Measurements from ENCODE around the gene PSEN2.
"Not testable (repeated sequence)": the region's sequence is repeated elsewhere in the genome, so short reads cannot be mapped to it uniquely, and the experiment has no call there.

The PSEN2 gene

DNA sequence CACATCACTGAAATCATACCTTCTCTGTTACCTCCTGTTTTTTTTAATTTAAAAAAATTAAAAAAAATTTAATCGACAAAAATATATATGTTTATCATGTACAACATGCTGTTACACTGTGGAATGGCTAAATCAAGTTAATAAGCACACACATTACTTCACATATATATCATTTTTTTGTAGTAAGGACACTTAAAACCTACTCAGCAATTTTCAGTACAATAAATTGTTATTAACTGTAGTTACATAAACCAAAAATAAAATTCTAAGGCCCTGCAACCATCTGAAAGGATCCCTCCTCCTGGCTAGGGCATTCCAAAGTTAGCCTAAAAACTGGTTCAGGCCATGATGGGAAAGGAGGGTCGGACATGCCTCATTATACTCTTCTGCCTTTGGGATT, 46.1 kb downstream of the PSEN2 start:
- DNase-seq (ENCODE audit: low read depth): no peak

DNA sequence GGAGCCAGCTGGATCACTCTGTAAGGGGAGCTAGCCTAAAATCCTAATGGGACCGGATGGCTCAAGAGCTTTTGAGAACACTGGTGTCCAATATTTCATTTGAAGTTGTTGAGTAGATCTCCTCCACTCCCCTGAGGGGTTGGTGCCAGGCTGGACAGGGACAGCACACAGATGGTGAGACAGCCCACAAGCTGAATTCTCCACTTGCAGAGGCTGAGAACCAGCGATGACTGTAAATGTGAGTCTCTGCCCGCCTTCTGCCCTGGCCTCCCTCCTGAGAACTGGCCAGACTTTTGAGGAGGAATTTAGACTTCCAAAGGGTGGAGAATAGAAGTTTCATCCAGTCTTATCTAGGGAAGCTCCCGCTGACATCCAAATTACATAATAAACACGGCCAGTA, 49.2 kb downstream of the PSEN2 start:
- no peak for DNase-seq (ENCODE audit: low read depth)

- DNase-seq (ENCODE audit: low read depth): no peak
These were observed 49.6 kb downstream of the PSEN2 start for GRCh38 chr1:226919995-226920394.

DNA sequence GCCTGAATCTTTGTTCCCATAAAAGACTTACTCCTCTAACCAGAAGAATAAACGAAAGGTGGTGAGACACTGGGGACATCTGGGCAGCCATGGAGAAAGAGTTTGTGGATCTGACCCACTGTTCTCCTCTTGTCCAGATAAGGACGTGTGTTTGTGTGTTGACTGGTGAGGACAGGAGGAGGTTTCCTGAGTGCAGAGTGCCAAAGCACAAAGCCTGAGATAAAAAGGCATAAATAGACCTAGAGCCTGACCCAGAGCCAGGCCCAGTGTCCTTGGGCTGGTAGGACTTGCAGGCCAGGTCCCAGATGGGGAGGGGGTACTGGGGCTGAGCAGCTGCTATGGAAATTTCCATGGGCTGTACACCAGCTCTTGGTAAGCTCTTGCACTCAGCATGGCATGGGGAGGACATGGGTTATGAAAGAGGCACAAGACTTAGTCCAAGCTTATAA, 50.1 kb downstream of the PSEN2 start:
- DNase-seq (ENCODE audit: low read depth): no peak

GRCh38 chr1:226921504-226921903, 51.1 kb downstream of the PSEN2 start:
- DNase-seq (ENCODE audit: low read depth): no peak

DNA sequence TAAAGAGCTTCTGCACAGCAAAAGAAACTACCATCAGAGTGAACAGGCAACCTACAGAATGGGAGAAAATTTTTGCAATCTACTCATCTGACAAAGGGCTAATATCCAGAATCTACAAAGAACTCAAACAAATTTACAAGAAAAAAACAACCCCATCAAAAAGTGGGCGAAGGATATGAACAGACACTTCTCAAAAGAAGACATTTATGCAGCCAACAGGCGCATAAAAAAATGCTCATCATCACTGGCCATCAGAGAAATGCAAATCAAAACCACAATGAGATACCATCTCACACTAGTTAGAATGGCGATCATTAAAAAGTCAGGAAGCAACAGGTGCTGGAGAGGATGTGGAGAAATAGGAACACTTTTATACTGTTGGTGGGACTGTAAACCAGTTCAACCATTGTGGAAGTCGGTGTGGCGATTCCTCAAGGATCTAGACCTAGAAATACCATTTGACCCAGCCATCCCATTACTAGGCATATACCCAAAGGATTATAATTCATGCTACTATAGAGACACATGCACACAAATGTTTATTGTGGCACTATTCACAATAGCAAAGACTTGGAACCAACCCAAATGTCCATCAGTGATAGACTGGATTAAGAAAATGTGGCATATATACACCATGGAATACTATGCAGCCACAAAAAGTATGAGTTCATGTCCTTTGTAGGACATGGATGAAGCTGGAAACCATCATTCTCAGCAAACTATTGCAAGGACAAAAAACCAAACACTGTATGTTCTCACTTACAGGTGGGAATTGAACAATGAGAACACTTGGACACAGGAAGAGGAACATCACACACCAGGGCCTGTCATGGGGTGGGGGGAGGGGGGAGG, 59.1 kb downstream of the PSEN2 start:
- DNase-seq (ENCODE audit: low read depth): not testable (repeated sequence)

DNA sequence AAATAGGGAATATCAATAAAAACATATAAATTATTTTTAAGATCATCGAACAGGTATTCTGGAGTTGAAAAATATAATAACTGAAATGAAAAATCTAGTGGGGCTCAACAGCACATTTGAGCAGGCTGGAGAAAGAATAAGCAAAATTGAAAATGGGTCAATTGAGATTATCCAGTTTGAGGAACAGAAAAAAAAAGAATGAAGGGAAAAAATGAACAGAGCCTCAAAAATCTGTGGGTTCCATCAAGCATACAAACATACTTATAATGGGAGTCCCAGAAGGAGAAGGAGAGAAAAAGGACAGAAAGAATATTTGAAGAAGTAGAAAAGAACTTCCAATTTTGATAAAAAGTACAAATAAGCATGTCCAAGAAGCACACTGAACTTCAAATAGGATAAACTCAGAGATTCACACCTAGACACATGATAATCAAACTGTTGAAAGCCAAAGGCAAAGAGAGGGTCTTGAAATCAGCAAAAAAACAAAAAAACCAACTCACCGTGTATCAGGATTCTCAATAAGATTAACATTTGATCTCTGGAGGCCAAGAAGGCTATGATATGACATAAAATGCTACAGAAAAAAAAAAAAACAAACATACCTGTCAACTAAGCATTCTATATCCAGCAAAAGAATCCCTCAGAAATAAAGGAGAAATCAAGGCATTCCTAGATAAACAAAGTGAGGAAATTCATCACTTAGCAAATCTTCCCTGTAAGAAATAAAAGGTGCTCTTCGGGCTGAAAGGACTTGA, 64.2 kb downstream of the PSEN2 start:
- DNase-seq (ENCODE audit: low read depth): no peak

- no peak for DNase-seq (ENCODE audit: low read depth)
These were observed 67.7 kb downstream of the PSEN2 start for GRCh38 chr1:226937940-226938725.

DNA sequence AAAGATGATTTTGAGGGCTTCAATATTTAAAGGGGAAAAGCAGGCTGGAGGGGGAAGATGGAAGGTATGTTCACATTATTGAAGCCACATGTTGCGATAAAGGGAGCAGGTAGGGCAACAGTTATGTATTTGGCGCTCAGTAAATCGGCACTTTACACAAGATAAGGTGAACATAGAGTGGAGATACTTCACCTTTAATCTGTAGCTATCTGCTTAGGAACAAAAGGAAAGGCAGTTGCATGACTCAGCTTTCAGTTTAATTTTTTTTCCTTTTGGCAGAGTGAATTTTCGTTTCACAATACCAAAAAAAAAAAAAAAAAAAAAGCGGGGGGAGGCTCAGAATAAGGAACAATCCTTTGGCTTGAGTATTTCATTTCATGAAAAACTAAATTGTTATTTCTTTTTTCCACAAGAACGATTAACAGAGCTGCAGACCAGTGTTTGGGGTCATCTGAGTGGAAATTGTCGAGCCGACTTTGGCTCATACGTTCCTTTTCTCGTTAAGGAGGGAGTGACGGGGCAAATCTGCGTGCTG, 68.6 kb downstream of the PSEN2 start:
- DNase-seq (ENCODE audit: low read depth): peak; percentile 36

DNA sequence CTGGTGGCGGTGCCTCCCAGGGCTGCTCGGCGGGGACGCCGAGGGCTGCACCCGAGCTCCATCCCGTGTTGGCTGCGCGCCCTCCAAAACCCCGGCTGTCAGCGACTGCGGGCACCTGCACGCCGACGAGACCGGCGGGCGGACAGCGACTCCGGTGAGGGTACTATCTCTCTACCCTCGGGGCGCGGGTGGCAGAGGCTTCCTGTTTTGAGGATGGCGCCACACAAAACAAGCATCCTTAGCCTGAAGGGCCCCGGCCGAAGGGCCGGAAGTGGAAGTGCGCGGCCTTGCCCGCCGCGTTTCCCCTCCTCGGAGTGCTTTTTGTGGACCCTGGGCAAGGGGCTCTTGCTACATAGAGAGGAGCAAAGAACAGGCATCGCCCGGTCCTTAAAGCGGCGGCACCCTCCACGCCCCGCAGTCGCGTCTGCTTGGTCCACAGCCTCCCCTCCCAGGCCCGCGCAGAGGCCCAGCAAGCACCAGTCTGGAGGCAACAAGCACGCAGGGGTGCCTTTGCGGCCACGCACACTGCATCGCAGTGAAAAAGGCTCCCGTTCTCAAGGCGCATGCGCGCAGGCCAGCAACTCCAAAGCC, 69.1 kb downstream of the PSEN2 start:
- DNase-seq (ENCODE audit: low read depth): no peak

DNA sequence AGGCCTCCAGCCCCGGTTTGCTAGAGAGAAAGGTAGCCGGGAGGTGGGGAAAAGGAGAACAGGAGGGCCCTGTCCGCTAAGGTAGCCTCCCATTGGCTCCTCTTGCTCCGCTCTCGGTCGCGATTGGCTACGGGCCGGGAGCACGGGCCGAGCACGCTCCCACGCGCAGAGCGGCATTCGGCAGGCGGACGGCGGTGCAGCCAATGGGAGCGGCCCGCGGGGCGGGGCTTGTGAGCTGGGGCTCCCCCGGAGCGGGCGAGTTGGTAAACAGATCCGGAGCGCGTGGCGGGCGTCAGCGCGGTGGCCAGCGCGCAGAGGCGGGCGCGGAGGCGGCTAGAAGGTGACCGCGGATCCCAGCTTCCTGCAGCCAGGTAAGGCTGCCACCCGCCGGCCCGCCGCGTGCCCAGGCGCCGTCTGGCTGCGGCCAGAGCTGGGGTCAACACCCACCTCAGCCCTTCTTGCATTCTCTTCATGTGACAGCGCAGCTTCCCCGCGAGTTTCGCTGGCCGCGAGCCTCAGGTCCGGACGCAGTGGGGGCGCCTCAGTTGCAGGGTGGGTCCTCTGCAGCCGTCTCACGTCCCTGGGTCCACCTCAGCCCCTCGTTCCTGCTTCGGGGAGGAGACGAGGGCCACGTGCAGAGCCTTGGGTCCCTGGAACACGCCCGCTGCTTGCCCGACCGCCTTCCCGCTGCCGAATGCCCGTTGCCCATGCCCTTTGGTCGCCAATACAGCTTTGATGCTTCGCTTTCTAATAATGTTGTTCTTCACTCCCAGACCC, 69.8 kb downstream of the PSEN2 start, which contains the start of gene COQ8A:
Gene COQ8A (plus strand): TSS at position 266 of the 777 bp plus-strand sequence. CDS start 21,092 bp downstream, outside the sequence.
- peak; percentile 99 for DNase-seq (ENCODE audit: low read depth)

DNA sequence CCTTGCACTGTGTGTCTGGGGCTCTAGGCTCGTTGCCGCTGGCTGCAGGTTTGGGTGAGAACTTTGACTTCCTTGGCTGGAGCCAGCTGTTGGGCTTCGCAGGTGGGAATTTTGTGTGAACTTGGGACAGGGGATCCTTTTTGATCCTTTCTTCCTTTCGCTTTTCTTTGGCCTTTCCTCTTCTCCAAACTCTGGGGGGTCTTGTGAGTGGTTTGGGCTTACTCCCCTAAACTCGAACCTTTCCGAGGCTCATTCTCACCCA, 70.3 kb downstream of the PSEN2 start:
- DNase-seq (ENCODE audit: low read depth): no peak

GRCh38 chr1:226942392-226942791, 72.0 kb downstream of the PSEN2 start:
- no peak for DNase-seq (ENCODE audit: low read depth)

DNA sequence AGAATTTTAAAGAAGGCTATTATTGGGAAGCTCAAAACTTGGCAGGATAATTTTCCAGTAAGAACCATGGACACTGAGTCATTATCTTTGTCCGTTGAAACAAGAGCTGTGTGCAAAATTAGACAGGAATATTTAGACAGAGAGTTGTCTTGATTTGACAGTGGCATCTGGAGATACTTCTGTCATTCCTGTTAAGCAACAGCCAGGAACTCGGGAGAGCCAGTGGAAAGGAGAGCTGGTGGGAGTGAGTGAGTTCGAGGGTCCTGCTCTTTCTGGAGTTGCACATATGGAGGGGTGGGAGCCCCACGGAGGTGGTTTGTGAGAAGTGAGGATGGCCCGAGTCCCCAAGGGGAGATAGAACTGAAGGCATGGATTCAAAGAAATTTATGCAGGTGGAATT, 72.7 kb downstream of the PSEN2 start:
- no peak for DNase-seq (ENCODE audit: low read depth)

GRCh38 chr1:226943927-226944326, 73.5 kb downstream of the PSEN2 start:
- no peak for DNase-seq (ENCODE audit: low read depth)

GRCh38 chr1:226945106-226945857, 74.9 kb downstream of the PSEN2 start:
- no peak for DNase-seq (ENCODE audit: low read depth)
